COLO668 (cell line): Measurements from ENCODE around the gene CYP27B1.
"Not testable (repeated sequence)": the region's sequence is repeated elsewhere in the genome, so short reads cannot be mapped to it uniquely, and the experiment has no call there.

Experiments
- DNase-seq: peaks from one replicate; lab custom pipeline; 2025; ENCODE audit not compliant: unreplicated experiment; lab: John Stamatoyannopoulos, UW

Gene CYP27B1

GRCh38 chr12:57723630-57723962 lies 43.3 kb downstream of the CYP27B1 start:
- DNase-seq = no peak

GRCh38 chr12:57722716-57723629 lies 43.9 kb downstream of the CYP27B1 start:
- DNase-seq = peak; percentile 24

GRCh38 chr12:57721846-57722608 lies 44.9 kb downstream of the CYP27B1 start:
- DNase-seq = not testable (repeated sequence)

- no peak for DNase-seq
Observed at GRCh38 chr12:57720606-57721595, 46.0 kb downstream of the CYP27B1 start.

- DNase-seq = no peak
Observed at GRCh38 chr12:57719777-57720605, 46.9 kb downstream of the CYP27B1 start.

GRCh38 chr12:57718641-57719528 lies 48.0 kb downstream of the CYP27B1 start:
- no peak for DNase-seq

- no peak for DNase-seq
Observed at GRCh38 chr12:57717846-57718640, 48.8 kb downstream of the CYP27B1 start.

- DNase-seq = no peak
Observed at GRCh38 chr12:57717131-57717530, 49.7 kb downstream of the CYP27B1 start.

GRCh38 chr12:57716305-57716704 lies 50.6 kb downstream of the CYP27B1 start:
- DNase-seq = no peak

GRCh38 chr12:57715786-57716185 lies 51.1 kb downstream of the CYP27B1 start:
- DNase-seq = no peak

GRCh38 chr12:57715036-57715748 lies 51.7 kb downstream of the CYP27B1 start:
- DNase-seq = not testable (repeated sequence)

GRCh38 chr12:57713209-57713608 lies 53.7 kb downstream of the CYP27B1 start:
- DNase-seq = no peak

GRCh38 chr12:57712701-57713100 lies 54.2 kb downstream of the CYP27B1 start:
- DNase-seq = no peak
